ENCODE data around the gene POU4F2.
"Not testable (repeated sequence)": the region's sequence is repeated elsewhere in the genome, so short reads cannot be mapped to it uniquely, and the experiment has no call there.

Gene POU4F2

GRCh38 chr4:146655521-146655856, 16.8 kb downstream of the POU4F2 start:
- DNase-seq = no peak

- no peak for DNase-seq
Measured at GRCh38 chr4:146661367-146661766, 22.7 kb downstream of the POU4F2 start.

- DNase-seq = not testable (repeated sequence)
Measured at GRCh38 chr4:146663968-146664311, 25.2 kb downstream of the POU4F2 start.

GRCh38 chr4:146674829-146675570, 36.3 kb downstream of the POU4F2 start:
- DNase-seq = no peak
